H1 (cell line): ENCODE data around the gene SPOCK2.

Experiments
- ATF2 ChIP-seq: IDR thresholded peaks from 2 replicates; pipeline ENCODE4 v1.6.1; 2012; ENCODE audit warnings: low read length, inconsistent platforms
- CTCF ChIP-seq, 3 experiments: IDR thresholded peaks; 1 replicate in 2 of 3; 2 replicates in 1 of 3; pipeline versions ENCODE4 v1.5.1 to v1.6.1; 2011; ENCODE audit warnings: low read length in 3 of 3, mild to moderate bottlenecking in 3 of 3, inconsistent platforms in 2 of 3, low read depth in 1 of 3, moderate library complexity in 1 of 3; ENCODE audit not compliant: insufficient read depth in 1 of 3; ENCODE audit errors: control extremely low read depth in 1 of 3
- EZH2 ChIP-seq: fragments of 200-600 bp; sonication (generic); IDR thresholded peaks from 2 replicates; pipeline ENCODE4 v1.7.1; 2012; ENCODE audit warnings: low read depth, mild to moderate bottlenecking, moderate library complexity, low read length, inconsistent platforms; ENCODE audit not compliant: severe bottlenecking
- HDAC2 ChIP-seq, 2 experiments: fragments of 300-600 bp in 1 of 2; sonication (generic) in 1 of 2; IDR thresholded peaks; 2 replicates each; pipeline ENCODE4 v1.6.1; 2011 to 2012; ENCODE audit warnings: low read depth in 2 of 2, low read length in 2 of 2, mild to moderate bottlenecking in 2 of 2, moderate library complexity in 2 of 2, borderline replicate concordance in 1 of 2, inconsistent platforms in 1 of 2
- MAX ChIP-seq: IDR thresholded peaks from 2 replicates; pipeline ENCODE4 v1.6.1; 2012; ENCODE audit warnings: inconsistent platforms
- PHF8 ChIP-seq: fragments of 200-600 bp; sonication (generic); conservative IDR thresholded peaks from 2 replicates; pipeline ENCODE4 v1.7.1; 2012; ENCODE audit warnings: low read depth, mild to moderate bottlenecking, inconsistent platforms, low read length, moderate library complexity
- POLR2A ChIP-seq, 2 experiments: IDR thresholded peaks; 1 replicate in 1 of 2; 2 replicates in 1 of 2; pipeline ENCODE4 v1.6.1; 2011; ENCODE audit warnings: low read depth in 2 of 2, low read length in 2 of 2, mild to moderate bottlenecking in 2 of 2; ENCODE audit errors: control extremely low read depth in 1 of 2
- POLR2AphosphoS5 ChIP-seq: IDR thresholded peaks from 2 replicates; pipeline ENCODE4 v1.6.1; 2011; ENCODE audit warnings: low read depth, low read length
- RAD21 ChIP-seq, 2 experiments: IDR thresholded peaks in 1 of 2; conservative IDR thresholded peaks in 1 of 2; 2 replicates each; pipeline ENCODE4 v1.6.1; 2011; ENCODE audit warnings: low read depth in 2 of 2, low read length in 2 of 2, improper control_type of control experiment in 1 of 2, inconsistent platforms in 1 of 2, mild to moderate bottlenecking in 1 of 2, moderate library complexity in 1 of 2
- SIX5 ChIP-seq: IDR thresholded peaks from 2 replicates; pipeline ENCODE4 v1.6.1; 2011; ENCODE audit warnings: mild to moderate bottlenecking, low read depth, low read length
- SP1 ChIP-seq: IDR thresholded peaks from 2 replicates; pipeline ENCODE4 v1.6.1; 2011; ENCODE audit warnings: low read depth, low read length
- SP2 ChIP-seq: IDR thresholded peaks from 2 replicates; pipeline ENCODE4 v1.6.1; 2012; ENCODE audit warnings: mild to moderate bottlenecking, low read length, inconsistent platforms

- TF ChIP-seq MAX (no peak), SP1 (no peak), EZH2 (no peak), CTCF (IDR thresholded peaks at IDR 0.05; ENCODE audit: control extremely low read depth in 1 of 3, insufficient read depth in 1 of 3, low read depth in 1 of 3, low read length in 3 of 3) (no peak), POLR2A (IDR thresholded peaks at IDR 0.05; ENCODE audit: control extremely low read depth in 1 of 2, low read depth in 2 of 2, low read length in 2 of 2) (no peak), POLR2AphosphoS5 (no peak), SIX5 (no peak), PHF8 (no peak), ATF2 (no peak), HDAC2 (IDR thresholded peaks at IDR 0.05; ENCODE audit: borderline replicate concordance in 1 of 2, low read depth in 2 of 2, low read length in 2 of 2) (no peak), SP2 (no peak), RAD21 (IDR thresholded peaks at IDR 0.05 in 1 of 2, conservative IDR thresholded peaks at IDR 0.05 in 1 of 2; ENCODE audit: low read depth in 2 of 2, low read length in 2 of 2) (no peak)
Measured at GRCh38 chr10:72061930-72062329, 26.4 kb downstream of the SPOCK2 start.
